OCI-LY7 (cell line): ENCODE results near the gene COL25A1.

Experiments
- CTCF ChIP-seq: fragments of 200-600 bp; sonication (generic); conservative IDR thresholded peaks from 2 replicates; pipeline ENCODE4 v1.5.1; 2014; ENCODE audit warnings: mild to moderate bottlenecking, antibody characterized with exemption, low read length, moderate library complexity, mixed read lengths
- EZH2phosphoT487 ChIP-seq: fragments of 200-600 bp; sonication (generic); IDR thresholded peaks from 2 replicates; pipeline ENCODE4 v1.6.1; 2018; ENCODE audit warnings: low read depth, borderline replicate concordance, mild to moderate bottlenecking, mixed run types, antibody characterized with exemption, low read length, moderate library complexity, mixed read lengths

GRCh38 chr4:108850219-108850649, 452.2 kb downstream of the COL25A1 start:
- TF ChIP-seq CTCF: no peak
- TF ChIP-seq EZH2phosphoT487: no peak
